RPMI7951 (cell line): ENCODE measurements around the gene FRMPD2. TPM values are rescaled to one million over a fixed set of nuclear protein-coding genes. Genes with fewer than 3 reads are reported as not detected.
"Not testable (repeated sequence)": the region's sequence is repeated elsewhere in the genome, so short reads cannot be mapped to it uniquely, and the experiment has no call there.

Experiments
- DNase-seq: peaks from one replicate; pipeline ENCODE4 v3.0.0-alpha.2; 2012; ENCODE audit warnings: low read depth
- total RNA-seq: library from RNA; depleted of rRNA; stranded (reverse); fragments of >200 nt; shearing (Covaris generic); gene quantifications from 2 replicates; pipeline ENCODE4 v1.2.3, GENCODE V29; 2014

The FRMPD2 gene
- total RNA-seq, 1 experiment from 2014 or later, result not detected

GRCh38 chr10:48289501-48290238, 15.2 kb upstream of the FRMPD2 start:
- peak; percentile 50 for DNase-seq

GRCh38 chr10:48288661-48289060, 14.2 kb upstream of the FRMPD2 start:
- peak; percentile 72 for DNase-seq

DNA sequence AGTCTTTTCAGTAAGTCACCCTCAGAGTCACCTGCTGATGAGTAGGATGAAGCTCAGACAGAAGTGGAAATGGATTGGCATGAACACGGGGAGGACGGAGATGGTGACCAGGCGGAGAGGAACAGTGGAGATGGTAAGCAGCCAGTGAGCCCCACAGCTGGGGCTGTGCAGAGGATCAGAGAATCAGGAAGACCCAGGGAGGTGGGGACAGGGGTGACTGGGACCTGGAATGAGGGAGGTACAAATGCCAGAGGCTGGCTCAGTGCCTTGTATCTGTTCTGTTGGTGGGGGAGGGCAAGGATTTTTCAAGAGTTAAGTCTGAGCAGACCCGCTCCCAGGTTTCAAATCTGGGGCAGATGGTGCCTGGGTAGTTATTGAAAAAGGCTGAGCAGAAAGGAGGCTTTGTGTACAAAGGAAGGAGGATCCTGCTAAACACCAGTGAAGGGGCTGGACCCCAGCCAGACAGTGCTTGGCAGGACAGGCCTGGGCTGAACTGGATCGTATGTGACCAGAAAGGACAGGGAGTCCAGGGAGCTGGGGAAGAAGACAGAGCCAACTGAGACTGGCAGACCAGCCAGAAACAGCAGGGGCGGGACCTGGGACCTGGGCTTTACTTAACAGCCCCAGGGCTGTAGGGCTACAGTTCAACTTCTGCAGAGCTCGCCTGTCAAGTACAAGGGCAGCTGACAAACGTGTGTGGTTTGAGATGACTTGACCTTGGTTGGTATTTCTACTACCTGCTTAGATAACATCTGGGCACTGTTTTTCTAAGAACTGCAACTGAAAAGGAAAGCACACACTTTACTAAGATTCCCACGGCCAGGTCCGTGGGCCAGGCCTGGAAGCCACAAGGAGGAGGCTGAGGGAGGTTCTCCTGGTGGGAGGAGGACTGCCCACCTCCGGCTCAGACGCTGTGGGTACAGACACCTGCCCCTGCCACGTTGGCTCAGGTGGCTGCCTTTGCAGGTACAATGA, 13.2 kb upstream of the FRMPD2 start:
- peak; percentile 61 for DNase-seq

- DNase-seq, result no peak
Measured at GRCh38 chr10:48286356-48286755, 11.9 kb upstream of the FRMPD2 start.

DNA sequence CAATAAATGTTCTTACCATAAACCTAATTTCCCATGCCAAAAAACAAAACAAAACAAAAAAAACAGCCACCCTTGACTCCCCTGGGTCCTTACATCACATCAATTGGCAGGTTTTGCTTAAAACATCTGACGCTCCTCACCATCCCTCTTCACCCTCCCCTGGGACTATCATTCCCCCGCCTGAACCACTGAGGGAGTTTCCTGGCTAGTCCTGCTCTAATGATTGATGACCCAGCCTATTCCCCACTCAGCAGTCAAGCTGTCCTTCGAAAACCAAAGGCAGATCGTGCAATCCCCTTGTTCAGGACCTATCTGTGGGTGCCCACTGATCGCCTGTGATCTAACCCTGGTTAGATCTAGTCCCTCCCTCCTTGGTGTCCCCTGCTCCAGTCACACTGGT, 11.2 kb upstream of the FRMPD2 start:
- no peak for DNase-seq

DNA sequence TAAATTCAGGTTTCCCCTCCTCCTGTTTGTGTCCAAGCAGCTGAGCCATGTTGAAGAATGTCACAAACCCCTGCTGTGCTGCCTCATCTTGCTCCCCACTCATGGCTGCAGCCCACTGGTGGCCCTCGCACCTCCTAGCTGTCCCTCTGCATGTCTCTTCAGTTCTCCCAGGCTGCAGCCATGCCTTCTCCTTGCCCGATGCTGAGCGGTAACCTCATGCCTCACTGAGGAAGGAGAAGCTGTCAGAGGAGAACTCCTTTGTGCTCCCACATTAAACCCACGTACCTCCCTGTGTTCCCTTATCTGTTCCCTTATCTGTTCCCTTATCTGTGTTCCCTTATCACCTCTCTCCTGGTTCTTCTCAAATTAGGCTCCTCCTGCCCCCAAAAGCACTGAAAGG, 10.3 kb upstream of the FRMPD2 start:
- no peak for DNase-seq

- no peak for DNase-seq
Measured at GRCh38 chr10:48284002-48284546, 9.6 kb upstream of the FRMPD2 start.

DNA sequence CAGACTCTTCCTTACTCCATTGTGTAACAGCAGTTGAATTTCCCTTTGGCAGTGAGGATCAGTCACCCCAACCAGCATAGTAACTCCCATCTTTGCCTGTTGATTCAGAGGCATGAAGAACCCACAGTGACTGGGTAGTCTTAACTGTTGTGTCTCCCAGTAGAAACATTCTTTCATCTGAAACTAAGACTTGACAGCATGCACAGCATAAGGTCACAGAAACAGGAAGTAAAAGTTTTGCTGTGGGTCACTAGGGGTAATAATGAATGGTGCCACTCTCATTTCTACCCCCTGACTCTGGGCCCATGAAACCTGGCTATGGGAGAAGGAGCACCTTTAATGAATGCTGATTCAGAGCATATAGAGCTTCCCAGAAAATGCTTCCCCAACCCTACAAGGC, 8.3 kb upstream of the FRMPD2 start:
- DNase-seq, result no peak

- not testable (repeated sequence) for DNase-seq
Measured at GRCh38 chr10:48281697-48282096, 7.2 kb upstream of the FRMPD2 start.

DNA sequence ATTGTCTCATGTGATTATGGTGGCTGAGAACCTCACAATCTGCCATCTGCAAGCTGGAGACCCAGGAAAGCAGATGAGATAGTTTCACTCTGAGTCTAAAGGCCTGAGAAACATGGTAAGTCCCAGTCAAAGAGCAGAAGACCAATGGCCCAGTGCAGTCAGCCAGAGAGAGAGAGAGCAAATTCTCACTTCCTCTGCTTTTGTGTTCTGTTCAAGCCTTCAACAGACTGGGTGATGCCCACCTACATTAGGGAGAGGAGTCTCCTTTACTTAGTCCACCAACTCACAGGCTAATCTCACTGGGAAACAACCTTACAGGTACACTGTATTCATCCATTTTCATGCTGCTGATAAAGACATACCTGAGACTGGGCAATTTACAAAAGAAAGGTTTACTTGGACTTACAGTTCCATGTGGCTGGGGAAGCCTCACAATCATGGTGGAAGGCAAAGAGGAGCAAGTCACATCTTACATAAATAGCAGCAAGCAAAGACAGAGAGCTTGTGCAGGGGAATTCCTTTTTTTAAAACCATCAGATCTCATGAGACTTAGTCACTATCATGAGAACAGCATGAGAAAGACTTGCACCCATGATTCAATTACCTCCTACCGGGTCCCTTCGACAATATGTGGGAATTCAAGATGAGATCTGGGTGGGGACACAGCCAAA, 4.7 kb upstream of the FRMPD2 start:
- DNase-seq, result no peak

DNA sequence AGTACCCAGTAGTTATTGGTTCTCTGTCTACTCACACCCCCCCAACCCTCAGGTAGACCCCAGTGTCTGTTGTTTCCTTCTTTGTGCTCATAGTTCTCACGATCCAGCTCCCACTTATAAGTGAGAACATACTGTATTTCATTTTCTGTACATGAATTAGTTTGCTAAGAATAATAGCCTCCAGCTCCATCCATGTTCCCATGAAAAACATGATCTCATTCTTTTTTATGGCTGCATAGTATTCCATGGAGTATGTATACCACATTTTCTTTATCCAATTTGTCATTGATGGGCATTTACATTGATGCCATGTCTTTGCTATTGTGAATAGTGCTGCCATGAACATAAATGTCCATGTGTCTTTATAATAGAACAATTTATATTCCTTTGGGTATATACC, 2.6 kb upstream of the FRMPD2 start:
- no peak for DNase-seq

- no peak for DNase-seq
Measured at GRCh38 chr10:48273741-48274140, 755 bp downstream of the FRMPD2 start.

DNA sequence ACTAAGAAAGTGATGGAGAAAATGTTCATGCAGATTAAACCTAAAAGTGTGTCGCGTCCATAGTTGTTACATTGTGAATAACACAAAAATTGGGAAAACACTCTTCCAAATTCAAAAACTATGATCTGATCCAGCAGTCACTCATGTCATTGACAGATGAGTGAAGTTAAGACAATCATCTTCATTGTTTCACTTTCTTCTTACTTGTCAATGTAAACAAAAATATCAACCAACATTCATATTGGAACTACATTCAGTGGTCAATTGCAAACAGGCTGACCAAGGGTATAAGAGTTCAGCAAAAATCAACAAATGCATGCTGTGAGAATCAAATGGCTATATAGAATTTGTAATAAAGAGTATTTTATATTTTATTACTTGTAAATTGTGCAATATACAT, 1.8 kb downstream of the FRMPD2 start:
- no peak for DNase-seq

DNA sequence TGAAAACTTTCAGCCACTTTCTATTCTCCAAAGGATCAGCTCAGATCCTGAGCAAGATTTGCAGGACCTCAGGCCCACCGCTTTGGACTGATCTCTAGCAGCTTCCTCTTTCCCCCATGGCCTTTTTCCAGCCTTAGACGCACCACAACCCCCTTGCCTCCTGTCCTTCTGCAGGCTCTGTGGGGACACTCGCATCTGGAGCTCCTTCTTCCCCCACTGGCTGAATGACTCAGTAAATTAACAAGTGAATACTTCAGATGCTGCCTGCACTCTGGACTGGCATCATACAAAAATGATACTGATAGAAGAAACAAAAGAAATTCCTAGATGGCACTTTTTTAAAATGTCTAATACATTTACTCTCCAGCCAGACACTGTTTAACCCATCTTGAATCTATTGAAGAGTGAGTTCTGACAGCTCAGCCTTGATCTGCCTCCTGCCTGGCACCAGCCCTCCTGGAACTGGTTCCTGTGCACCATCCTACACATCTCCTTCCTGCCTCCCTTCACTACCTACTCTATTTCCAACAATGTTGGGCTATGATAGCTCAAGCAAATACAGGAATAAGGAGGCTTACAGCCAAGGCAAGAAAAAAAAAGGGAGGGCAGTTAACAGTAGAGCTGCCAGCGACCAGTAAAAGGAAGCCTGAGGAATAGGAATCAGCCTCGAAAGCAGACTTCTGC, 3.3 kb downstream of the FRMPD2 start:
- DNase-seq, result no peak

DNA sequence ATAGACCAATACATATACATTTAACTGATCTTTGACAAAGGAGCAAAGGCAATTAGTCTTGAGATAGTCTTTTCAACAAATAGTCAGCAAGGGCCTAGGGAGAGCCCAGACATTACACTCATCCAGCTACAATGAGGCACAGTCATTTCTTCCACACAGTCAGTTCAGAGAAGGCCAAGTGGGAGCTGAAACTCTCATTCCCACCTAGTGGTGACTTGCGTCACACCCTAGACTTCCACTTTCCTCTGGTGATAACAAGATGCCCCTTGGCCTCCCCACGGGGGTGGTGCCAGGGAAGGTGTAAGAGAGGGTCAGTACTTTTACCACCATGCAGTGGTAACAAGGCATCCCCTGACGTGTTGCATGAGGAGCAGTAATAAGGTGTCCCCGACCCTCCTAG, 8.0 kb downstream of the FRMPD2 start:
- DNase-seq, result no peak

DNA sequence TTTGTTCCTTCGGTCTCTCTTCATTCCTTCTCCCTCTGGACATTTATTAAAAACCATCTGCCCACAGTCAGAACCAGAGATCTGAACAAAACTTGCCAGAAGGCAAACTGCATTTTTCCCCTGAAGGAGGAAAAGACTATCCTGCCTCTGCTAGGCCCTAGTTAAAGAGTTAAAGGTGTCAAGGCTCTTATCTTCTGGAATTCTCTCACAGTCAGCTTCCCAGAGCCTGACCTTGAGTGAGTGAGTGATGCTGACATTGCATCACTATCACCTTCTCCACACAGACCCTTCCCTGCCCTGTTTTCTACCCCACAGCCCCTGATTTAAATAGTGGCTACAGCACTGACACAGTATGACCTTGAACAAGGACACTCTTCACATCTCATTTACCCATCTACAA, 16.4 kb downstream of the FRMPD2 start:
- DNase-seq, result no peak

DNA sequence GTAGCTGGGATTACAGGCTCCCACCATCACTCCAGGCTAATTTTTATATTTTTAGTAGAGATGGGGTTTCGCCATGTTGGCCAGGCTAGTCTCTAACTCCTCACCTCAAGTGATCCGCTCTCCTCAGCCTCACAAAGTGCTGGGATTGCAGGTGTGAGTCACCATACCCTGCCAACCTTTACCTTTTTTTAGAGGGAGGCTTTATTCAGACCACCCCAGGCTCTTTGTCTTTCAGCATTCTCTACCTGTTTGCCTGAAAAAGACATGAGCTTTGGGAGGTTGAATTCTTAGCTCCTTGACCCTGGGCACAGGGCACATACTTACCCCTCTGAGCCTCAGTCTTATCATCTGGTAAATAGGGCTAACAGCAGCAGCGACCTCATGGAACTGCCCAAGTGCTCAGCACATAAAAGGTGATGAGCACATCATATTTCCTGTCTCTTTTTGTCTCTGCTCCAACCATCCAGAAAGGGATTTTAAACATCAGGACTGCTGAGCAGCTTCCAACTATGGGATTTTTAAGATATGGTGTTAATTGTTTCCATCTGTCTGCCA, 17.0 kb downstream of the FRMPD2 start:
- DNase-seq, result no peak

DNA sequence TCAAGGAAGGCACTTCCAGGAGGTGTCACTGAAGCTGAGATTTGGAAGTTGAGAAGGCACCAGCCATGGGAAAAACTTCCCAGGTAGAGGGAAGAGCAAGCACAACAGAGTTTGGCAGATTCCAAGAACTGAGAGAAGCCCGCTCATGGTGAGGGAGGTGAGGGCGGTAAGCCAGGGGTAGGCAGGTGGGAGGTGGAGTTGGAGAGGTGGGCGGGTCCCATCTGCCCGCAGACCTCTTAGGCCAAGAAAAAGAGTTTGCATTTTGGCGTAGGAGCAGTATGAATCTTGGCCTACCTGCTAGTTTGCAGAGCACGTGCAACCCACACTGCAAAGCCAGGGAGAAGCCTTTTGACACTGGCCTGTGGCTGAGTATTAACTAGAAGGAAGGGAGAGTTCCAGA, 18.8 kb downstream of the FRMPD2 start:
- no peak for DNase-seq

DNA sequence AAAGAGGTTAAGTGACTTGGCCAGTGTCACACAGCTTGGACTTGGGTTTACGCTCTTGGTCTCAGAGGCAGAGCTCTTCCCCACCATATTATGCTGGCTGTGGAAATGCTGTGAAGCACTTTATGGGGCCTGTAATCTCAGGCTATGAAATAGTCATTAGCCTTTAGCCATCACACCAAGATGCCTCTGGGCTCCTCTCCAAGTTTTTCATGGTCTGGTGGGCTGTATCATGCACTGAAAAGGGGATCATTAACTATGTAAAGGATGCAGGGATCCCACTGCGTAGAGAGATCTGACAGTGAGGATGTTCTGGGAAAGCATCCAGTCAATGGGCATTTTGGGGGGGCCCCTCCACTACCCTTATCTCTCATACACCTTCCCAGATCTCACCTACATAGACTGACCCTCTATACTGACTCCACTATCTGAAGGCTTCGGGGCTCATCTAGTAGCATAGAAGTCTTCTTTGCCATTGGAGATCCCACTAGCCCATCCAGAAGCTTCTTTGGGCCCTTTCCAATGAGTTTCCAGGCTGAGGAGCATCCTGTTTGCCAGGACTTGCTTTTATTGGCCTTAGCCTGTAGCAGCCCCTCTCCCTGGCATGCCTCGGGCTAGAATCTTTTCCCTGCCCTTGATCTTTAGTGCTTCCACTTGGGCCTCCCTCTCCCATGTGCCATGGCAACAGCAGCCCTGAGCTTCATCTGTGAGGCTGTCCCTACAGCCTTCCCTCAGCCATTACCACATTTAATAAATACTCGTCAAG, 19.6 kb downstream of the FRMPD2 start:
- no peak for DNase-seq

DNA sequence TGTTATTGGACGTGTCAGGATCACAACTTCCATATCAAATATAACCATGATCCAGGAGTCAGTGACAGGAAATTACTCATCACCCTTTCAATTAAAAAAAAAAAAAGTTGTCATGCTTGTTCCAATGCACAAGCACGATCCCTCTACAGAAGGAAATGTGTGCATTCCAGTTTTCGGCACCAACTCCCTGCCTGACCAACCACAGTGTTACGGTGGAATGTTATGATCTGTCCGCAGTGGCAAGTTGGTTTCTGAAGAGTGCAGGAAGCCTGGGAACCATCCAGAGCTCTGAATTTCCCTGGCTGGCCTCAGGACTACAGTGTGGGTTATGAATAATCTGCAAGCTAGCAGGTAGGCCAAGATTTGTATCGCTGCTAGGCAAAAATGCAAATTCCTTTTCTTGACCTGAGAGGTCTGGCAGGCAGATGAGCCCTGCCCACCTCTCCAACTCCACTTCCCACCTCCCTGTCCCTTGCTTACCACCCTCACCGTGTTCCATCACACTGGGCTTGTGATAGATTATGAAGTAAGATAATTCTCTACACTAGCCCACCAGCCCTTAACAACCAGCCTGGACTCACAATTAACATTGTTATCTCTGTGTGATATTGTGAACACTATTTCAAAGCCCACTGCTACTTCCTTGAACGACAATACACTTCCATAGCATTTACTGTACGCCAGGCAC, 20.4 kb downstream of the FRMPD2 start:
- peak; percentile 92 for DNase-seq
